ENCODE measurements around the gene MBD5. TPM values are rescaled to one million over a fixed set of nuclear protein-coding genes. Genes with fewer than 3 reads are reported as not detected.

Gene MBD5
- total and polyA plus RNA-seq, 12 donors: 5.6 to 61.7 (median 40.5) TPM

DNA sequence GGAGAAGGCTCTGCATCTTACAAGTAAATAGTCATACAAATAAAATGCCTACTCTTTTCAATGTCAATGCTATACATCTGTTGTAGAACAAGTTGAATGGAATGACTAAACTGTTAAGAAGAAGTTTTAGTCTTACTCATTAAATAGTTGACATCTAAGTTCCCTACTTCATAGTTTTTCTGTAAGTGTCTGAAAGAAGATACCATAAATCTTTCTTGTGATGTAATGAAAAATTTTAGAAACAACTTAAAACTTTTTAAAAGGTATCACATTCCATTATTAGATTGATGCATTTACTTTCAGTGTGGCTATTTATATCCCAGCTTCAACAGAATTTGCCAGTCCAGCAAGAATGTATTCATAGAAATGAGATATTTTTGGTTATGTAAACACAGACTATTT, 438.5 kb downstream of the MBD5 start:
- no peak for TF ChIP-seq POLR2A (IDR thresholded peaks at IDR 0.05)
- TF ChIP-seq, protein P1, sequence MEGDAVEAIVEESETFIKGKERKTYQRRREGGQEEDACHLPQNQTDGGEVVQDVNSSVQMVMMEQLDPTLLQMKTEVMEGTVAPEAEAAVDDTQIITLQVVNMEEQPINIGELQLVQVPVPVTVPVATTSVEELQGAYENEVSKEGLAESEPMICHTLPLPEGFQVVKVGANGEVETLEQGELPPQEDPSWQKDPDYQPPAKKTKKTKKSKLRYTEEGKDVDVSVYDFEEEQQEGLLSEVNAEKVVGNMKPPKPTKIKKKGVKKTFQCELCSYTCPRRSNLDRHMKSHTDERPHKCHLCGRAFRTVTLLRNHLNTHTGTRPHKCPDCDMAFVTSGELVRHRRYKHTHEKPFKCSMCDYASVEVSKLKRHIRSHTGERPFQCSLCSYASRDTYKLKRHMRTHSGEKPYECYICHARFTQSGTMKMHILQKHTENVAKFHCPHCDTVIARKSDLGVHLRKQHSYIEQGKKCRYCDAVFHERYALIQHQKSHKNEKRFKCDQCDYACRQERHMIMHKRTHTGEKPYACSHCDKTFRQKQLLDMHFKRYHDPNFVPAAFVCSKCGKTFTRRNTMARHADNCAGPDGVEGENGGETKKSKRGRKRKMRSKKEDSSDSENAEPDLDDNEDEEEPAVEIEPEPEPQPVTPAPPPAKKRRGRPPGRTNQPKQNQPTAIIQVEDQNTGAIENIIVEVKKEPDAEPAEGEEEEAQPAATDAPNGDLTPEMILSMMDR (IDR thresholded peaks at IDR 0.05): no peak
- H3K9me3 ChIP-seq (replicated peaks in 1 of 3): no peaks in the 10 kb centered on the region
- H3K27ac ChIP-seq: no peak overlapping the region
- no peak for DNase-seq
- H3K36me3 ChIP-seq (replicated peaks in 1 of 2): no peaks in the 10 kb centered on the region
- H3K4me3 ChIP-seq: no peak overlapping the region
- H3K4me1 ChIP-seq (replicated peaks in 1 of 2): no peaks in the 10 kb centered on the region
- intact Hi-C loops (cut with DNase I): no loop called here
- no peaks in the 10 kb centered on the region for H3K27me3 ChIP-seq

DNA sequence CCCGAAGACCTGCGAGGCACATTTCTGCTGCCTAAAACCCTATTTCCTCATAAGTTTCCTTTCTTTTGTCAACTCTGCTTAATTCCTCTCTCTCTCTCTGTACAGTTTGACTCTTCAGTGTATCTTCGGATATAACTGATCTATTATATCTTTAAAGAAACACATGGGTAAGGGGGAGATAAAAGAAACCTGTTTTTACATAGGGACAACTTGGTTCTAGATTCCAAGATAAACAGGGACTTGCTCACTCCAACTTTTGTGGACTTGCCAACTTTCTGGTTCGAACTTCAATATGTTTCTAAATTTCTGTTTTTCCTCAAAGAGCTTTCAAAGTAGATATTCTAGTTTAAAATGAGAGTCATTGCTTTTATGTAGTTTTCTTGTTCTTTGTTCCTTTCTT, 441.0 kb downstream of the MBD5 start:
- no peak overlapping the region for H3K4me3 ChIP-seq
- TF ChIP-seq, protein P1 (IDR thresholded peaks at IDR 0.05): no peak
- intact Hi-C loops (cut with DNase I): no loop called here
- H3K9me3 ChIP-seq (replicated peaks in 1 of 3): no peaks in the 10 kb centered on the region
- H3K4me1 ChIP-seq (replicated peaks in 1 of 2): no peaks in the 10 kb centered on the region
- no peak overlapping the region for H3K27ac ChIP-seq
- WGBS, 4 donors: 81 to 87% (median 85%) methylated on average over 4 of the region's 4 CpGs
- H3K27me3 ChIP-seq: no peaks in the 10 kb centered on the region
- no peaks in the 10 kb centered on the region for H3K36me3 ChIP-seq (replicated peaks in 1 of 2)
- DNase-seq: no peak

DNA sequence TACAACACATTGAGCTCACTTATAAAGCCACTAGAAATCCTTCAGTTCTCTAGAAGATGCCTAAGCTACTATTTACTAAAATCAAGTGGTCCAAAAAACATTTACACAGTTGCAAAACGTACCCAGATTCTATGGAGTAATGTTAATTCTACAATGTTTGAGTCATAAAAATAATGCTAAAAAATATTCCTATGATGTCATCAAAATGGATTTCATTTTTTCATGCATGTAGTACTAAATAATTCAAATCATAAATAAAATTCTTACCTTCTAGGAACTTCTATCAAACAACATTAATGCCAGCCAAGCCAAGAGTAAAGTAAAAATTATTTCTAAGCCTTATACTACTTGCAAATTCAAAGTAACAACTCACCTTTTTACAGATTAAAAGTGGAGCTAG, 454.7 kb downstream of the MBD5 start:
- no peak for DNase-seq
- Histone ChIP-seq H3K27ac (no peak overlapping the region), H3K36me3 (replicated peaks in 1 of 2) (no peaks in the 10 kb centered on the region), H3K4me3 (no peak overlapping the region), H3K9me3 (replicated peaks in 1 of 3) (no peaks in the 10 kb centered on the region), H3K27me3 (no peaks in the 10 kb centered on the region), H3K4me1 (replicated peaks in 1 of 2) (no peaks in the 10 kb centered on the region)
- TF ChIP-seq, protein P1 (IDR thresholded peaks at IDR 0.05): no peak
- no peak for TF ChIP-seq POLR2A (IDR thresholded peaks at IDR 0.05)
- intact Hi-C loops (cut with DNase I): no loop called here
- 94 to 97% (median 95%) methylated on average over 1 of the region's 1 CpG for WGBS, 4 donors

DNA sequence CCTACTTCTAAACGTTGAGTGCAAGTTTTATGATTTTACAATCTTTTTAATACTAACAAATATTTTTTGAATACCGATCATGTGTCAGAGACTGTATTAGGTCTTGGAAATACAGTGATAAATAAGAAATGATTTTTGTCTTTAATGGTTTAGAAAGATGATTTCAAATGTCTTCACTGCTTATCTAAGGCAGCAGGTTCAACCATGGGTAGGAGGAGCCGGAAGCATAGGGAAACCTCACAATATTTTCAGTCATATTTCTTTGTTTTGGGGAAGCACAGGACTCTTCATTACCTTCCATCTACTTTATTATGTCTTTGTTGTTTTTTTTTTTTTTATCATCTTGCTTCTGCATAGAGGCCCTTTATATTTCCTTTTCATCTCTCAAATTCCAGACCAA, 458.5 kb downstream of the MBD5 start:
- WGBS, 4 donors: 82 to 86% (median 84%) methylated on average over 3 of the region's 3 CpGs
- Histone ChIP-seq H3K9me3 (replicated peaks in 1 of 3) (no peaks in the 10 kb centered on the region), H3K36me3 (replicated peaks in 1 of 2) (no peaks in the 10 kb centered on the region), H3K4me3 (no peak overlapping the region), H3K4me1 (replicated peaks in 1 of 2) (no peaks in the 10 kb centered on the region), H3K27ac (no peak overlapping the region), H3K27me3 (no peaks in the 10 kb centered on the region)
- DNase-seq: no peak
- intact Hi-C loops (cut with DNase I): no loop called here
- TF ChIP-seq, protein P1 (IDR thresholded peaks at IDR 0.05): no peak
- TF ChIP-seq POLR2A (IDR thresholded peaks at IDR 0.05): no peak

Data from adrenal gland (tissue), 12 donors.